HG03039 (cell line): ENCODE results near the gene NOP14.
A peak's percentile ranks its signal among the peaks of the same experiment; 100 is the strongest.
"Not testable (repeated sequence)": the region's sequence is repeated elsewhere in the genome, so short reads cannot be mapped to it uniquely, and the experiment has no call there.

Experiments used
- ATAC-seq: cut with Tn5 transposase; IDR thresholded peaks from one replicate; pipeline ENCODE4 v1.9.1; 2021; ENCODE audit warnings: mild to moderate bottlenecking, moderate library complexity; ENCODE audit not compliant: unreplicated experiment

The NOP14 gene

DNA sequence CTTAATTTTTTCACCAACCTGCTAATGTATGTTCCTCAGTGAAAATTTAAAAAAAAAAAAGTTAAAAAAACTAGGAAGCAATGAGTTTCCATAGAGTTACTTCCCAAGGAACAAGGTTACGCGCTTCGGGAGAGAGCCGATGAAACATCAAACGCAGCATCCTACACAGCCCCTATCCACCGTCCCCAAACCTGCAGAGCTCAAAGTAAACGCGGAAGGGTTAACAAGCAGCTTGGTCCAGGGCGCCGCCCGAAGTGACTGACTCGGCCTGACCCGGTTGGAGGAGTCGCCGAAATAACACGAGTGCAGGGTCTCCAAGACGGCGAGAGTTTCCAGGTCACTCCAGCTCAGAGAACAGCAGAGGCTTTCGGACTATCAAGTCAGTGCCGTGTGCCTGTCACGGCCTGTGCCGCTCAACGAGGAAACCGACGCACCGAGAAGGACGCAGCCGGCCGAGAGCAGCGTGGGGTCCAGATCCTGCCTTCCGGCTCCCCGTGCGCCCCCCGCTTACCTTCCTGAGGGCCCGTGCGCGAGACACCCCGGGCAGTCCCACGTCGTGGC lies 512 bp downstream of the NOP14 start:
- peak; percentile 9 for ATAC-seq

DNA sequence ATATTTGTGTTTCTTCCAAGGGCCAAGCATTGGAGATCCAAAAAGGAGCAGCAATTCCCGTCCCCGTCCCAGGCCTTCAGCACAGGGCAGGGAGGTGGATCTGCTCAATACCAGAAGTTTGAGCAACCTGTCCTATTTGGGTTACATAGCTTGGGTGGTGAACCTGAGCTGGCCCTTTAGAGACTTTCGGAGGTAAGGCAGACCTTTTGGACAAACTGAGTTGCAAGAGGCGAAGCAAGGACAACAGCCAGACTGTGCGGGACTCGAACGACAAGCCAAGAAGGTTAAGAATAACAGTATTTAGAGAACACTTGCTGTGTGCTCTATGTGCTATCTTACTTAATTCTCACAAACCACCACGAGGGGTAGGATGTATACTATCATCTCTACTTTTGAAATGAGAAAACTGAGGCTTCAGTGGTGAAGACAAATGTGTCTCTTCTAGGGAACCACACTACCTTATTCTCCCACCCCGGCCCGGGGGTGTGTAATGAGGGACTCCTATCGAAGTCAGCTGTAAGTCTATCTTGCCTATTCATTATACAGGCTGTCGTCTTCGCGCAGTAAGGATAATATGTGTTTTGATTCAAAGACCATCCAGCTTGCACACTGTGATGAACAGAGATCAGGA lies 1.3 kb downstream of the NOP14 start:
- ATAC-seq: no peak

DNA sequence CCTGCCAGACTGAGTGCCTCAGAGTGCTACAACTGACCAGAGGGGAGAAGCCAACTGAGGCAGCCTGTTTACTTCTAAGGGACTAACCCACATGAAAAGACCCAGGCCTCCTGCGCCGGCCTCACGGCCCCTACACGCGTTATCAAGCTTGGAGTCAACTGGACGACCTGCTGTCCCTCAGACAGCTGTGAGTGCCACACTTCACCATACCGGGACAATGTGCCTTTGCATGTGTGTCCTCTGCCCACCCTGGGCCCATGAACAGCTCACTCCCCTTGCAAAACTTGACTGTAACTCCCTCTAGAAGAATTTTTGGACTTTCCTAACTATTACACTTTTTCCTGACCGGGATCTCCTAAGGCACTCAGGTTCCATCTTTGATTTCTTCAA lies 1.8 kb downstream of the NOP14 start:
- ATAC-seq: no peak

DNA sequence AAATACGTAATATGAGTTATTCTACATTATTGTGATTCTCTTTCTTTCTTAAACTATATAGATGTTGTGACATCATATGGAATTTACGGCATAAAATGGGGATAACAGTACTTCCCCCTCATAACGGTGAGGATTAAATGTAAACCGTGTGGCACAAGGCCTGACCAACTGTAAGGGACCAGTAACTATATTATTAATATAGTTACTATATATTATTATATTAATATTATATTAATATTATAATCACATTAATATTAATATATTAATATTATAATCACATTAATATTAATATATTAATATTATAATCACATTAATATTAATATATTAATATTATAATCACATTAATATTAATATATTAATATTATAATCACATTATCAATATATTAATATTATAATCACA lies 2.8 kb downstream of the NOP14 start:
- not testable (repeated sequence) for ATAC-seq

DNA sequence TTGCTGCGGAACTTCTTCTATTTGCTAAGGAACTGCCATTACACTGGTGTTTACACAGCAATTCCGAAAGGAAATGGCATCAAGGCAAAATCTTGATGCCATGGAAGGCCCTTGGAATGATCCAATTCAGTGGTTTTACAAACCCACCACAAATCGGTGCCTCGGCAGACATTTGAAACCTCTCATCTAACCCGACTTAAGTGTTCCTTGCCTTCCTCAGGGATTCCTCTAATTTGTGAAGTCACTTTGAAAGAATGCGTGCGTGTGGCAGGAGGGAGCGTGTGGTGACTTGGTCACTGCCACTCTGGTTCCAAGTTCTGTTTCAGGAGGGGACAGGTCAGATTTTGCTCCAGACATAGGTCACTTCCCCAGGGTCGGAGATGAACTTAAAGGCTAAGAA lies 4.8 kb downstream of the NOP14 start:
- ATAC-seq: no peak

DNA sequence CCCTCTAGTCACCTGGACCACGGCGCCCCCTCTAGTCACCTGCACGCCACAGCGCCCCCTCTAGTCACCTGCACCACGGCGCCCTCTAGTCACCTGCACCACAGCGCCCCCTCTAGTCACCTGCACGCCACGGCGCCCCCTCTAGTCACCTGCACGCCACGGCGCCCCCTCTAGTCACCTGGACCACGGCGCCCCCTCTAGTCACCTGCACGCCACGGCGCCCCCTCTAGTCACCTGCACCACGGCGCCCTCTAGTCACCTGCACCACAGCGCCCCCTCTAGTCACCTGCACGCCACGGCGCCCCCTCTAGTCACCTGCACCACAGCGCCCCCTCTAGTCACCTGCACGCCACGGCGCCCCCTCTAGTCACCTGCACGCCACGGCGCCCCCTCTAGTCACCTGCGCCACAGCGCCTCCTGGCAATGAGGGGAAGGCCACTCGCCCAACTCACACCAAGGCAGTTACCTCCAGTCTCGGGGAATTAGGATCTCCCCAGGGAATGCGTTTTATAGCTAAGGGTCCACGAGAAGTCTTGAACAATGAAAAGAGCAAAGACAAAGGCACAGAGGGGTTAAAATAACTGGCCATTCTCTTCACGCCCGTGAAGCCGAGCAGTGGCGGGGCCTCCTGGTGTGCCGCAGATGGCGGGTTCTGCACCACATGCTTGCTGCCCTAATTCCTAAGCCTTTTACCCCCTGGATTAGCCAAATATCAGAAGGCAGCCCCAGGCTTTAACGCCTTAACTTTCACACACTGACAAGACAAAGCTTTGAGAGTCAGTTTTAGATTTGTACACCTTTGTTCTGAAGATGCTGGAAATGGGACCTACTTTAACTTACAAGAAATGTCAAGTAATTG lies 7.8 kb downstream of the NOP14 start:
- ATAC-seq: not testable (repeated sequence)

DNA sequence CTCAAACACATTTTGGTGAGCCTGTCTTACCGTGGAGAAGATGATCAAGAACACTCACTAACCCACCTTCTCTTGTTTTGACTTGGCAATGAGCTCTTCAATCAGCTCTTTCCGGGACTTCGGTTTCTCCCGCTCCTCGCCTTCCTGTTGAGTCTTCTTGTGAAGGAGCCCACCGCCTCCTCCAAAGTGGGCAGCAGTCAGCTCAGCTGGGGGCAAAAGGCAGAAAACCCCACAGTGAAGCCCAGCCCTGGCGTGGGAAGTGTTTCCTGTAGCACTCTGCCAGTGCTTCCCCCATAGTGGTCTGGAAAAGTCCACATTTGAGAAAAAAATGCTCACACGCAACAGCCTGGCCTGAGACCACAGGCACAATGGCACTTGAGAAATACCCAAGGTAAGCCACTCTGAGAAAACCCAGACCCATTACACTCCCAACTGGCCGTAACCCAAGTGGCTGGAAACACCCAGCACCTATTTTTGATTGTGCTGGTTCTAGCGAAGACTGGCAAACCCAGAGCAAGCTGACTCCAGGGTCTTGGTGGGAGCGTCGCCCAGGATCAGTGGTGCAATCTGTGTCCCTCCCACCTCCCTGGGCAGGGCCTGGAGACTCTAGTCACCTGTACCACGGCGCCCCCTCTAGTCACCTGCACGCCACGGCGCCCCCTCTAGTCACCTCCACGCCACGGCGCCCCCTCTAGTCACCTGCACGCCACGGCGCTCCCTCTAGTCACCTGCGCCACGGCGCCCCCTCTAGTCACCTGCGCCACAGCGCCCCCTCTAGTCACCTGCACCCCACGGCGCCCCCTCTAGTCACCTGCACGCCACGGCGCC lies 8.6 kb downstream of the NOP14 start:
- peak; percentile 54 for ATAC-seq

DNA sequence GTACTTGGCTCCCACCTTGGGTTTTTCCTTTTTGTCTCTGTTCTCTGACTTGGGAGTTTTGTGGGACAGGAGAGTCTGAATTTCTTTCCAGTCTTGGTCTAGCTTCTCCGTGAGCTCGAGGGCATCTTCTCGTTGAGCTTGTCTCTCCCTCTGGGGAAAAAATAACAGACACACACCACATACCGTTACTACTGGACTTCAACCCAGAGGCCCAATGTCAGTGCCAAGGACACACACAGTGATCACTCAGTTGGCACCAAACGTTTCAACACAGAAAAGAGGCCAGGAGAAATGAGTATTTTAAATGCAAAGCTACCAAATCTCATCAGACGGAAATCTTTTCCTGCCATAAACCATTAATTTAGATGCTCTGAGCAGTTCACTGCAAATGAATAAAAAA lies 9.7 kb downstream of the NOP14 start:
- no peak for ATAC-seq

DNA sequence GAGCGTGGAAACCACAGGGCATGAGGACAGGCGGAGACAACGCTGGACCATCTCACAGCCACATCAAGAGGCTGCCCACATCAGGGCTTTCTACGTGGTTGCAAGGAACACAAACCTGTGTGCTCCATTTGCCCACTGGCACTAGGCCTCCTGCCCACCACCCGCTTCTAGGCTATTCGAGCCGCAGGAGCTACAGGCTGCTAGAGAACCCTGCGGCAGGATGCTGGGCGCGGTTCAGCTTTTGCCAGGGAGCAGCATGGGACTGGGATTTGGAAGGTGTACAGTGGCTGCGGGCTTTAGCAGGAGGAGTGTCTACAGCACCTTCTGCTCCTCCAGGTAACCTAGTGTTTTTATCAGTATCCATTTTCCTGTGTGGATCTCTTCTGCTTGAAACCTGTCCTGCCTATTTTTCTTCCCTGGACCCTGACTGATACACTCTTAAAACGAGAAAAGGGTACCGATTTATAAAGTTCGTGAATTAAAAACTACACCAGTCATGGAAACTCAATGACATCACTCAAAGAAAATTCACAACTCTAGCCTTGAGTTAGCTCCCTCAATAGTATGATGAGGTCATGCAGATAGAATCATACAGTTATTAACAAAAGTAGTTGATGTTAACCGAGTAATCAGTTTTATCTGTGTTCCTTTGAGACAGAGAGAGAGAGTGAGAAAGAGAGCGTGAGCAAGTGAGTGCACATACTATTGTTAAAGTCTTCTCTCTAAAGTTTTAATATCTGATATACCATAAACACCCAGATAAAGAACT lies 12.8 kb downstream of the NOP14 start:
- no peak for ATAC-seq

DNA sequence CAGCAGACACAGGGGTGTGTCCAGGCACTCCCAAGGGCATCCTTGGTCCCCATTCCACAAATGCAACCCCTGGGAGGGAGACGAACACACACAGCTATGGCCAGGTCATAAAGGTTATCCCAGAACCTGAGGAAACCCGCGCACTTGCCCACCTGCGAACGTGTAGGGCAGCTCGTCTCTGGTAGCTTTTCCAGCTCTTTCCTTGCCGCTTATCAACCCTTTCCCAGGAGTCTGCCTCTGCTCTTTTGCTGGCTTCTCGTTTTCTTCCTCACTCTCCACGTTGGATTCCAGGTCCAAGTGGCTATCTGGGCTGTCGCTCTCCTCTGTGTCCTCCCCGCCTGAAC lies 13.5 kb downstream of the NOP14 start:
- no peak for ATAC-seq

DNA sequence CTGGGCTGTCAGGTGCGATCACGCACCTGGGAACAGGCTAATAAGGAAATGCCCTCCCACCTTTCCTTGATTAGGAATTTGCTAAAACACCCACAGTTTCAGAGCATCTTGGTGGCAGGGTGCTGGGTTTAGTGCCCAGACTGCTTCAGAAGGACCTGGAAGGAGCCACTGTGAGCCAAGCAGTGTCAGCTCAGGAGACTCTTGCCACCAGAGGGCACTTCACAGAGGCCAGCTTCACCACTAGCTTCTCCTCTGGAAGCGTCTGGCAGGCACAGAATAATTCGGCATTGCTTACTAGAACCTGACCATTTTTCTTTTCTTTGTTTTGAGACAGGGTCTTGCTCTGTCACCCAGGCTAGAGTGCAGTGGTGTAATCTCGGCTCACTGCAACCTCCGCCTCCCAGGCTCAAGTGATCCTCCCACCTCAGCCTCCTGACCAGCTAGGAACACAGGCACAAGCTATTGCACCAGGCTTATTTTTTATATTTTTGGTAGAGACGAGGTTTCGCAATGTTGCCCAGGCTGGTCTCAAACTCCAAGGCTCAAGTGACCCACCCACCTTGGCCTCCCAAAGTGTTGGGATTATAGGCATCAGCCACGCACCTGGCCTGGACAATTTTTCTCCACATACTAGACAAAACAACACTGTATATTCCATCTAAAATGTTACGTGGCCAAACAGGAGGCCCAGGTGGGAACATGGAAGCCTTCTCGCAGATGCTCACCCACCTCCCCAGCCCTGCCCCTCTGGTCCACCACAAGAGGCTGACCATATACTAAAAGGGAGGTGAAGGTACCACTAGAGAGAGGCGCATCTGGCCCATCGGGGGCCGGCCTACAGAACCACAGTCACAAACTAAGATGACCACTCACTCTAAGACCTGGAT lies 14.1 kb downstream of the NOP14 start:
- no peak for ATAC-seq

DNA sequence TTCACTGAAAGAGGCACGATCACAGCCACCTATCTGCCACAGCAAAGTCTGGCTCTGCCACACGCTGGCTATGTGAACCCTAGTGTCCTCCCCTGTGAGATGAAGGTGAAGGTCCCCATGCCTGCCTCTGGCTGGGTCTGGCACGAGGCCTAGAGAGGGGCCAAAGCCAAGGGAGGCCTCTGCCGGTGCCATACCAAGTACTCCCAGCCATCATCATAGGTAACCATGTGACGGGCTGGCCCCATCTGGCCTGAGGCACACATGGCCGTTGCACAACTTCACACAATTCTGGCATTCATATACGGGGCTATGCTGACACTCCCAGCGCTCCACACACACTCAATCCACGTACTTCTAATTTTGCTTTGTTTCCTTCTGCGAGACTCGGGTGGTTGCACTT lies 15.3 kb downstream of the NOP14 start:
- no peak for ATAC-seq

DNA sequence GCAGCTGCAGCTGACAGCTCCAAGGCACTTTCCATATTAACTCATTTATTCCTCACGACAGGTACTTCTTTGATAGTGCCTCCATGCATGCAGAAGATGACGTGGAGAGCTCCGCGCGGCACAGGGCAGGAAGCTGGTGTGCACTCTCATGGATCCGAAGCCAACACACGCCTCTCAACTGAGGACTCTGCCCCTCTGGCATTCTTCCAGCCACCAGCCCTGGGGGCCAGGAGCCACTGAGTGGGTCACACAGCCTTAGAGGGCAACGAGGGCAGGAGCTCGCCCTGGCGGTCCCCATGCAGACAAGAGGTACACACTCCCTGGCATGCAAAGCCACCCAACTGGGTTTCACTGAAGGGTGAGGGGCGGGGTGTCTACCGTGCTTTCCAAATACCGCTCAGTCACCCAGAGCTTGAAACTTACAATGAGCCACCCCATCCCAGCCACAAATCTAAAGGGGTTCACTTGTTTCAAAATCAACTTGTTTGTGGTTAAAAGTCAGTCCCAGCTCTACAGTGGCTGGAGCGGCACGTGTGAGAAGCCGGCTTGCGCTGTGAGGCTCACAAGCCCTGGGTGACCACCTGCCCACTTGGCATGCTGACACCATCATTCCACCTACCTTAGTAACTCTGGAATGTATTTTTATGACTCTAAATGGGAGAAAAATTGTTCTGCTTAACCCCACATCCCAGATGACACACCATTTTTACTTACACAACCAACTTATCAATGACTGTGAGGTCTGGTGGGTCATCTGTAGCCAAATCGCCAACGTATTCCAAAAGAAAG lies 16.2 kb downstream of the NOP14 start:
- ATAC-seq: no peak

DNA sequence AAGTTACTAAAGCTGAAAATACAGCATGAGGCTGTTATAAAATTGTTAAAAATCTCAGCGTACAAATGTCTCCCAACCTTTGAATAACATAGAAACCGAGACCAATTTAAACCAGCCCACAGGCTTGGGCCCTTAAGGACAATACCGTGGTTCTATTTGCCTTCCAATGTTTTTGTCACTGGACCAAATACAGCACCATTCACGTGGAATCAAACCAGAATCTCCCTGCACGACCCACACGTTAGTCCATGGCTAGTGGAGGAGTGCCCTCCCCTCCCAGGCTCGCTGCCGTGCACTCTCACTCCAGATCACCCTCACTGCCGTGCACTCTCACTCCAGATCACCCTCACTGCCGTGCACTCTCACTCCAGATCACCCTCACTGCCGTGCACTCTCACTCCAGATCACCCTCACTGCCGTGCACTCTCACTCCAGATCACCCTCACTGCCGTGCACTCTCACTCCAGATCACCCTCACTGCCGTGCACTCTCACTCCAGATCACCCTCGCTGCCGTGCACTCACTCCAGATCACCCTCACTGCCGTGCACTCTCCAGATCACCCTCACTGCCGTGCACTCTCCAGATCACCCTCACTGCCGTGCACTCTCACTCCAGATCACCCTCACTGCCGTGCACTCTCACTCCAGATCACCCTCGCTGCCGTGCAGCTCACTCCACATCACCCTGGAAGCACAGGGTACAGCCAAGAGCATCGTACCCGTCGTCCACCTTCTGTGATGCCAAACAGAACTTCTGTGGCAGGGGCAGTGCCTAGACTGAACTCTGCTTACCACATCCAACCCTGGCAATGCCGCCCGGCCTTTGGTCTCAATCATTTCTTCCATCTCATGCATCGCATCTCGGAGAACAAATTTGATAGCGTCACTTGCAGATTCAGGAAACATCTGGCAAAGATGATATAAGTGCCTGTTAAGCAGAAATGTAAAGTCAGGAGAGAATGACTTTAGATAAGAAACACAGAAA lies 17.3 kb downstream of the NOP14 start:
- ATAC-seq: not testable (repeated sequence)

DNA sequence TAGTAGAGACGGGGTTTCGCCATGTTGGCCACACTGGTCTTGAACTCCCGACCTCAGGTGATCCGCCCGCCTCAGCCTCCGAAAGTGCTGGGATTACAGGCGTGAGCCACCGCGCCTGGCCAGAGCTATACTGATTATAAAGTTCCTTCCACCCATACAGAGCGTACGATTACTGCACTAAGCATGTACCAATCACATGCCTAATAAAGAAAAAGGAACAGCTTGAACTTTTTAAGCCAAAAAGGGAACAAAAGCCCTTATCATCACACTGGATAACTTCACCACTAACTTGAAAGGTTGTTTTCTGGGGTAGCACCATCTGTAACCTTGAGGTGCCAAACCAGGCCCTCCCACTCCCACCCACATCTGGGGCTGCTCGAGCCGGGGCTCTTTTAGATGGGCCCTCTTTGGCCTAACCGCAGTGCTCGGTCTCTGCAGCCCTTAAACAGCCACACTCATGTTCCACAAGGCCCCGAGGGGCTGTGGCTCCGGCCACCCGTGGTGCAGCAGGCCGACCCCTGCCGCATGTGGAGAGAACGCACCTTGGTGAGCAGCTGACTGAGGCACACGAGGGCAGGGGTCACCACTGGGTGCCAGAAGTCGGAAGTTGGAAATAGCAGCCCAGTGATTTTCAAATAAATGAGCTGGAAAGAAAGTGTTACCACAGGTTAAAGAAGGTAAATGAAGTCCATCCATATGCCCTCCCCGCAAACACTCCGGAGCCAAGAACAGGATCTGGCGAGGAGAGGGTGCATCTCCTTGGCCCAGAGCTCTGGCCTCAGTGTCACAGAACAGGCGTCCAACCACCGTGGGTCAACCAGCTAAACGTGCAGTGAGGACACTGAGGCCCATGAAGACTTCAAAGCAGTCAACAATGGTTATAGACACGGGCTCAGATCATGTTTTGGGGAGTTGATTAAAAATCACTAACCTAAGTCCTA lies 18.4 kb downstream of the NOP14 start:
- no peak for ATAC-seq

DNA sequence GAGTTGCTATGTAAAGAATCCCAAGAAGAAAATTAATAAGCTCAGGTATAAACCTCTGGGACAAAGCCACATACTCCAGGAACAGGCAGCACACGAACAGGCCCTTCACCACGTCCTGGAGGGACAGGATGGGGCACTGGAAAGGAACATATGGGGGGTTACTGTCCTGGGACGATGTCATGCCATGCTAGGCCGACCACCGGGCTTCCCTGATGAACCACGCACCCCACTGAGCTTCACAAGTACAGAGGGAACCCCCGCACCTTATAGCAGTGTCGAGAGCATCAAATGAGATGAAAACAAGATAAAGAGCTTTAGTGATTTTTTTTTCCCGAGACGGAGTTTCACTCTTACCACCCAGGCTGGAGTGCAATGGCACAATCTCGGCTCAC lies 19.1 kb downstream of the NOP14 start:
- ATAC-seq: no peak
